ENCODE results near the gene SLC39A8. TPM values are rescaled to one million over a fixed set of nuclear protein-coding genes. Genes with fewer than 3 reads are reported as not detected.
"Not testable (repeated sequence)": the region's sequence is repeated elsewhere in the genome, so short reads cannot be mapped to it uniquely, and the experiment has no call there.

Gene SLC39A8
- total RNA-seq, 1 experiment from 2014 or later: 340 TPM

DNA sequence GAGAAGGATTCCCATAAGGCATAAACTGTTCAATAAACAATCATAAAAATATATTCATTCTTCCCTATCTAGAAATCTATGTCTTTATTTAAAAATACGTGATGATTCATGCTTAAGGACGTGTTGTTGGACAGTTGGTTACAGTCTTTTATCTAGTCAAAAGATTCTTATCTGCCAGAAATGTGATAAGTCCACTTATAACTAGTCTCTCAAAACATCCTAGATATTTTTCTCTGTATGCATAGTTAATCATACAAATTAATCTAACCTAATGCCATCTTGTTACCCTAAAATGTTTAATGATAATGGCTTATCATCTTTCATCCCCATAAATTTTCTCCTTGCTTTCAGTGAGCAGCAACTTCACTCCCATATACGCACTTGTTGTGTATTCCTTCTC lies 89.0 kb downstream of the SLC39A8 start:
- no peaks in the 10 kb centered on the region for H3K79me2 ChIP-seq (ENCODE audit: low read length)
- H3K27me3 ChIP-seq (ENCODE audit: low read length): no peaks in the 10 kb centered on the region
- no peaks in the 10 kb centered on the region for H3K9me3 ChIP-seq (ENCODE audit: low read length)
- no peaks in the 10 kb centered on the region for H3K9me2 ChIP-seq (replicated peaks; ENCODE audit: insufficient read depth, low read length)
- no peak for DNase-seq
- no peak overlapping the region for H3K4me3 ChIP-seq (ENCODE audit: low read length)
- H3K27ac ChIP-seq (ENCODE audit: low read length): no peak overlapping the region
- H3K4me1 ChIP-seq (ENCODE audit: low read length): no peaks in the 10 kb centered on the region
- H3K9ac ChIP-seq (ENCODE audit: low read length): no peak overlapping the region
- H4K20me1 ChIP-seq (ENCODE audit: insufficient read depth, low read depth, low read length): no peaks in the 10 kb centered on the region
- no peak overlapping the region for H3K4me2 ChIP-seq (ENCODE audit: low read depth, low read length, poor library complexity, severe bottlenecking)
- H2AFZ ChIP-seq (ENCODE audit: low read length): no peak overlapping the region
- H3K36me3 ChIP-seq (ENCODE audit: insufficient read depth, low read length): no peaks in the 10 kb centered on the region

- H3K9me3 ChIP-seq (ENCODE audit: low read length): no peaks in the 10 kb centered on the region
- no peak overlapping the region for H2AFZ ChIP-seq (ENCODE audit: low read length)
- no peaks in the 10 kb centered on the region for H3K79me2 ChIP-seq (ENCODE audit: low read length)
- no peak overlapping the region for H3K4me2 ChIP-seq (ENCODE audit: low read depth, low read length, poor library complexity, severe bottlenecking)
- H3K9ac ChIP-seq (ENCODE audit: low read length): no peak overlapping the region
- no peaks in the 10 kb centered on the region for H3K27me3 ChIP-seq (ENCODE audit: low read length)
- no peaks in the 10 kb centered on the region for H3K36me3 ChIP-seq (ENCODE audit: insufficient read depth, low read length)
- no peak overlapping the region for H3K4me3 ChIP-seq (ENCODE audit: low read length)
- no peaks in the 10 kb centered on the region for H3K4me1 ChIP-seq (ENCODE audit: low read length)
- H3K9me2 ChIP-seq (replicated peaks; ENCODE audit: insufficient read depth, low read length): no peaks in the 10 kb centered on the region
- DNase-seq: no peak
- H4K20me1 ChIP-seq (ENCODE audit: insufficient read depth, low read depth, low read length): no peaks in the 10 kb centered on the region
- H3K27ac ChIP-seq (ENCODE audit: low read length): no peak overlapping the region
Measured at GRCh38 chr4:102253860-102254259, 91.4 kb downstream of the SLC39A8 start.

DNA sequence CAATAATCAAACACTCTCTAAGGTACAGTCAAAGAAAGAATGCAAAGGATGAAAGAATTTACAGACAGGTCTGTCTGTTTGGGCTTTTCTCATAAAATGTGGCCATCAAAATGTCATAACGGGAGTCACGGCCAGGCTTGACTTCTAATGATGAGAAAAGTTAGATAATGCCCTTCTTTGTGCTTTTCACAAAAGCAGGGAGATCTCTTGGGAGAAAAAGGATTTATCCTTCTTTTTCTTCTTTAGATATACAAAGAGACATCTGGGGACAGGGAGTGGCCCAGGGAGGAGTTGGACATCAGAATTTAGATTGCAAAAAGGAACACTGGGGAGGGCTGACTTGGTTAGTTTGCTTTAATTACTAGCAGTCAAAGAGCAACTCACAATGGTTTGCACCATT lies 93.1 kb downstream of the SLC39A8 start:
- Histone ChIP-seq H4K20me1 (ENCODE audit: insufficient read depth, low read depth, low read length) (no peaks in the 10 kb centered on the region), H3K9ac (ENCODE audit: low read length) (no peak overlapping the region), H3K9me3 (ENCODE audit: low read length) (no peaks in the 10 kb centered on the region), H3K4me1 (ENCODE audit: low read length) (no peaks in the 10 kb centered on the region), H3K79me2 (ENCODE audit: low read length) (no peaks in the 10 kb centered on the region), H3K36me3 (ENCODE audit: insufficient read depth, low read length) (no peaks in the 10 kb centered on the region), H3K4me2 (ENCODE audit: low read depth, low read length, poor library complexity, severe bottlenecking) (no peak overlapping the region), H2AFZ (ENCODE audit: low read length) (no peak overlapping the region), H3K27me3 (ENCODE audit: low read length) (no peaks in the 10 kb centered on the region), H3K9me2 (replicated peaks; ENCODE audit: insufficient read depth, low read length) (no peaks in the 10 kb centered on the region), H3K4me3 (ENCODE audit: low read length) (no peak overlapping the region), H3K27ac (ENCODE audit: low read length) (no peak overlapping the region)
- DNase-seq: no peak

DNA sequence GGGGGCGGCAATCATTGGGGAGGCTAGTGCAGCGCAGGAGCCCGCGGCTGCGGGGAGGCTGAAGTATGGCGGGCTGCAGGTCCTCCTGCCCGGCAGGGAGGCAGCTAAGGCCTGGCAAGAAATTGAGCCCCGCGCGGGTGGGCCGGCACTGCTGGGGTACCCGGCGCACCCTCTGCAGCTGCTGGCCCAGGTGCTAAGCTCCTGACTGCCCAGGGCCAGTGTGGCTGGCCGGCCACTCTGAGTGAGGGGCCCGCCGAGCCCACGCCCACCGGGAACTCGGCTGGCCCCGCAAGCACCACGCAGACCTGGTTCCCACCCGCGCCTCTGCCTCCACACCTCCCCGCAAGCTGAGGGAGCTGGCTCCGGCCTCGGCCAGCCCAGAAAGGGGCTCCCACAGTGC lies 94.9 kb downstream of the SLC39A8 start:
- Histone ChIP-seq H3K4me3 (ENCODE audit: low read length) (no peak overlapping the region), H3K27me3 (ENCODE audit: low read length) (no peaks in the 10 kb centered on the region), H3K36me3 (ENCODE audit: insufficient read depth, low read length) (no peaks in the 10 kb centered on the region), H3K4me2 (ENCODE audit: low read depth, low read length, poor library complexity, severe bottlenecking) (no peak overlapping the region), H3K9me2 (replicated peaks; ENCODE audit: insufficient read depth, low read length) (no peaks in the 10 kb centered on the region), H3K9ac (ENCODE audit: low read length) (no peak overlapping the region), H3K9me3 (ENCODE audit: low read length) (no peaks in the 10 kb centered on the region), H2AFZ (ENCODE audit: low read length) (no peak overlapping the region), H3K79me2 (ENCODE audit: low read length) (no peaks in the 10 kb centered on the region), H3K27ac (ENCODE audit: low read length) (no peak overlapping the region), H4K20me1 (ENCODE audit: insufficient read depth, low read depth, low read length) (no peaks in the 10 kb centered on the region), H3K4me1 (ENCODE audit: low read length) (no peaks in the 10 kb centered on the region)
- no peak for DNase-seq

DNA sequence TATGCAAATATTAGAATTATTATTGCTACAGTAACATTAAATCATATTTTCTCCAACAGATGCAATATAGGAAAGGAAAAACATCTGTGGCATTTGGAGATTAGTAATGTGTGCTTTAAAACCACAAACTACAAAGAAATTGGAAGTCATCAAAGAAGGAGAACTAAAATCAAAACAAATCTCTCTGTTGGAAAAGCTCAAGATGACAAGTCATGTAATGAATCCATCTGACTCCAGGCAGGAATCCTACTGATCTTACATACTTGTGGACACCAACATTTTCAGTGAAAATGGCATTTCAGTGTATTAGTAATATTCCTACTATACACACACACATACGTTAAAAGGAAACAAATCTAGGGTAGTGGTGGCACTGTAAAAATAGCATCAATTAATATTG lies 98.2 kb downstream of the SLC39A8 start:
- H3K4me1 ChIP-seq (ENCODE audit: low read length): no peaks in the 10 kb centered on the region
- H3K36me3 ChIP-seq (ENCODE audit: insufficient read depth, low read length): no peaks in the 10 kb centered on the region
- no peak for DNase-seq
- no peak overlapping the region for H3K27ac ChIP-seq (ENCODE audit: low read length)
- no peak overlapping the region for H2AFZ ChIP-seq (ENCODE audit: low read length)
- H3K4me3 ChIP-seq (ENCODE audit: low read length): no peak overlapping the region
- no peaks in the 10 kb centered on the region for H3K27me3 ChIP-seq (ENCODE audit: low read length)
- H3K9me3 ChIP-seq (ENCODE audit: low read length): no peaks in the 10 kb centered on the region
- H3K9ac ChIP-seq (ENCODE audit: low read length): no peak overlapping the region
- no peak overlapping the region for H3K4me2 ChIP-seq (ENCODE audit: low read depth, low read length, poor library complexity, severe bottlenecking)
- H3K9me2 ChIP-seq (replicated peaks; ENCODE audit: insufficient read depth, low read length): no peaks in the 10 kb centered on the region
- no peaks in the 10 kb centered on the region for H4K20me1 ChIP-seq (ENCODE audit: insufficient read depth, low read depth, low read length)
- H3K79me2 ChIP-seq (ENCODE audit: low read length): no peaks in the 10 kb centered on the region

DNA sequence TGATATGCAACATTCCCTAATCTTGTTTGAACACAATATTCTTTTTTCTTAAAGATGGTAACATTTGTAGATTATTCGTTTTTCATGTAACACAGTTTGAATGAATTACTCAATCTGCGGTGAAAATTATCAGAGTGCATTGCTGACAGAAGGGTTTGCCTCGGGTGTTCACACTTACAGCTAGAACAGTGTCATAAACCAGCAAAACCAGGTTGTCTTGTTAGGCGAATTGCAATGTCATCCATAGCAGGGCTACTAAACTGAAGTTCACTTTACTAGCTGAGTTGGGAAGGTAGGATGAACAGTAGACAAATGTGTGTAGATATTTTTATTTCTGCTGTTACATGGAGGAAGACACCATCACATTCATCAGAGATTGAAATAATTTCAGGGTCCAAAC lies 98.9 kb downstream of the SLC39A8 start:
- H3K27me3 ChIP-seq (ENCODE audit: low read length): no peaks in the 10 kb centered on the region
- H3K9me2 ChIP-seq (replicated peaks; ENCODE audit: insufficient read depth, low read length): no peaks in the 10 kb centered on the region
- no peaks in the 10 kb centered on the region for H3K79me2 ChIP-seq (ENCODE audit: low read length)
- DNase-seq: no peak
- H4K20me1 ChIP-seq (ENCODE audit: insufficient read depth, low read depth, low read length): no peaks in the 10 kb centered on the region
- H3K4me1 ChIP-seq (ENCODE audit: low read length): no peaks in the 10 kb centered on the region
- no peak overlapping the region for H3K27ac ChIP-seq (ENCODE audit: low read length)
- no peaks in the 10 kb centered on the region for H3K36me3 ChIP-seq (ENCODE audit: insufficient read depth, low read length)
- no peak overlapping the region for H3K9ac ChIP-seq (ENCODE audit: low read length)
- H3K9me3 ChIP-seq (ENCODE audit: low read length): no peaks in the 10 kb centered on the region
- H3K4me3 ChIP-seq (ENCODE audit: low read length): no peak overlapping the region
- H3K4me2 ChIP-seq (ENCODE audit: low read depth, low read length, poor library complexity, severe bottlenecking): no peak overlapping the region
- H2AFZ ChIP-seq (ENCODE audit: low read length): no peak overlapping the region

GRCh38 chr4:102244878-102245535 lies 100.3 kb downstream of the SLC39A8 start:
- Histone ChIP-seq H3K27me3 (ENCODE audit: low read length) (no peaks in the 10 kb centered on the region), H3K9me3 (ENCODE audit: low read length) (no peaks in the 10 kb centered on the region), H4K20me1 (ENCODE audit: insufficient read depth, low read depth, low read length) (no peaks in the 10 kb centered on the region), H3K36me3 (ENCODE audit: insufficient read depth, low read length) (no peaks in the 10 kb centered on the region), H3K9me2 (replicated peaks; ENCODE audit: insufficient read depth, low read length) (no peaks in the 10 kb centered on the region), H3K9ac (ENCODE audit: low read length) (no peak overlapping the region), H3K4me3 (ENCODE audit: low read length) (no peak overlapping the region), H3K4me2 (ENCODE audit: low read depth, low read length, poor library complexity, severe bottlenecking) (no peak overlapping the region), H2AFZ (ENCODE audit: low read length) (no peak overlapping the region), H3K27ac (ENCODE audit: low read length) (no peak overlapping the region), H3K4me1 (ENCODE audit: low read length) (no peaks in the 10 kb centered on the region), H3K79me2 (ENCODE audit: low read length) (no peaks in the 10 kb centered on the region)
- DNase-seq: no peak

- not testable (repeated sequence) for H3K79me2 ChIP-seq (ENCODE audit: low read length); H3K27ac ChIP-seq (ENCODE audit: low read length); H3K36me3 ChIP-seq (ENCODE audit: insufficient read depth, low read length); H3K9me2 ChIP-seq (replicated peaks; ENCODE audit: insufficient read depth, low read length); H3K4me1 ChIP-seq (ENCODE audit: low read length); H3K9ac ChIP-seq (ENCODE audit: low read length); H3K4me3 ChIP-seq (ENCODE audit: low read length); H3K9me3 ChIP-seq (ENCODE audit: low read length); H3K4me2 ChIP-seq (ENCODE audit: low read depth, low read length, poor library complexity, severe bottlenecking); DNase-seq; H3K27me3 ChIP-seq (ENCODE audit: low read length); H2AFZ ChIP-seq (ENCODE audit: low read length); H4K20me1 ChIP-seq (ENCODE audit: insufficient read depth, low read depth, low read length)
Measured at GRCh38 chr4:102243296-102243695, 102.0 kb downstream of the SLC39A8 start.
